GM23248 (cell line): ENCODE data around the gene PLD1. TPM values are rescaled to one million over a fixed set of nuclear protein-coding genes. Genes with fewer than 3 reads are reported as not detected.
"Not testable (repeated sequence)": the region's sequence is repeated elsewhere in the genome, so short reads cannot be mapped to it uniquely, and the experiment has no call there.

Experiments used
- DNase-seq: peaks from one replicate; pipeline ENCODE4 v3.0.0-alpha.2; 2015
- H2AFZ ChIP-seq: fragments of 200-600 bp; sonication (generic); 2 replicates; pipeline ENCODE4 v1.6.1; 2016; ENCODE audit warnings: antibody characterized with exemption
- H3F3A ChIP-seq: fragments of 200-600 bp; sonication (generic); 2 replicates; pipeline ENCODE4 v1.6.1; 2016; ENCODE audit warnings: mild to moderate bottlenecking, antibody characterized with exemption, mixed run types; ENCODE audit not compliant: insufficient read depth
- H3K27ac ChIP-seq: fragments of 200-600 bp; sonication (generic); 2 replicates; pipeline ENCODE4 v1.5.1; 2016; ENCODE audit warnings: mild to moderate bottlenecking
- H3K27me3 ChIP-seq: fragments of 200-600 bp; sonication (generic); replicated peaks from 2 replicates; pipeline ENCODE4 v1.6.1; 2016; ENCODE audit warnings: mild to moderate bottlenecking; ENCODE audit not compliant: insufficient read depth
- H3K36me3 ChIP-seq: fragments of 200-600 bp; sonication (generic); 2 replicates; pipeline ENCODE4 v1.6.1; 2016; ENCODE audit warnings: low read depth, mild to moderate bottlenecking
- H3K4me1 ChIP-seq: fragments of 200-600 bp; sonication (generic); 2 replicates; pipeline ENCODE4 v1.6.1; 2016; ENCODE audit warnings: mild to moderate bottlenecking; ENCODE audit not compliant: insufficient read depth
- H3K4me2 ChIP-seq: fragments of 200-600 bp; sonication (generic); one replicate; pipeline ENCODE4 v1.6.1; 2016; ENCODE audit warnings: mild to moderate bottlenecking; ENCODE audit not compliant: unreplicated experiment
- H3K4me3 ChIP-seq: fragments of 200-600 bp; sonication (generic); 2 replicates; pipeline ENCODE4 v1.5.1; 2016; ENCODE audit warnings: mild to moderate bottlenecking
- H3K79me2 ChIP-seq: fragments of 200-600 bp; sonication (generic); 2 replicates; pipeline ENCODE4 v1.6.1; 2016; ENCODE audit warnings: mild to moderate bottlenecking; ENCODE audit not compliant: insufficient read depth
- H3K9ac ChIP-seq: fragments of 200-600 bp; sonication (generic); 2 replicates; pipeline ENCODE4 v1.6.1; 2016; ENCODE audit warnings: mild to moderate bottlenecking
- H3K9me2 ChIP-seq: fragments of 200-600 bp; sonication (generic); 2 replicates; pipeline ENCODE4 v1.6.1; 2016; ENCODE audit warnings: mixed run types, mild to moderate bottlenecking, moderate library complexity; ENCODE audit not compliant: insufficient read depth
- H3K9me3 ChIP-seq: fragments of 200-600 bp; sonication (generic); one replicate; pipeline ENCODE4 v1.6.1; 2017; ENCODE audit warnings: low read depth
- H4K20me1 ChIP-seq: fragments of 200-600 bp; sonication (generic); 2 replicates; pipeline ENCODE4 v1.6.0; 2016; ENCODE audit not compliant: insufficient read depth
- EZH2 ChIP-seq: fragments of 200-600 bp; sonication (generic); IDR thresholded peaks from 2 replicates; pipeline ENCODE4 v1.6.1; 2018; ENCODE audit warnings: antibody characterized with exemption, mild to moderate bottlenecking; ENCODE audit not compliant: insufficient read depth, poor library complexity, severe bottlenecking
- EZH2phosphoT487 ChIP-seq: fragments of 200-600 bp; sonication (generic); IDR thresholded peaks from 2 replicates; pipeline ENCODE4 v1.6.1; 2018; ENCODE audit warnings: antibody characterized with exemption, moderate library complexity, mild to moderate bottlenecking, low read depth; ENCODE audit not compliant: insufficient read depth
- WGBS, 2 experiments: methylation state at CpG; one replicate each; pipeline ENCODE4 v1.1.6; 2015 to 2017; ENCODE audit warnings: low lambda C conversion rate in 2 of 2, low coverage in 1 of 2; ENCODE audit errors: missing lambda C conversion rate in 2 of 2; 5-methylcytosine and 5-hydroxymethylcytosine counted together
- in situ Hi-C: fragments of 300-500 bp; cut with MboI; formaldehyde crosslinking; loops from 2 replicates; pipeline ENCODE4 v1.15.0; 2020
- polyA plus RNA-seq: library from polyadenylated mRNA; unstranded; fragments of >200 nt; fragmentation: Nextera tagmentation; extraction: Ambion mirVana; gene quantifications from 2 replicates; pipeline ENCODE4 v1.2.1, GENCODE V29; 2016
- total RNA-seq: library from RNA; depleted of rRNA; stranded (reverse); fragments of >200 nt; shearing (Covaris generic); gene quantifications from 2 replicates; pipeline ENCODE4 v1.2.3, GENCODE V29; 2014

The PLD1 gene
- total and polyA plus RNA-seq, 2 experiments from 2014 or later = 3.0 to 4.6 TPM

DNA sequence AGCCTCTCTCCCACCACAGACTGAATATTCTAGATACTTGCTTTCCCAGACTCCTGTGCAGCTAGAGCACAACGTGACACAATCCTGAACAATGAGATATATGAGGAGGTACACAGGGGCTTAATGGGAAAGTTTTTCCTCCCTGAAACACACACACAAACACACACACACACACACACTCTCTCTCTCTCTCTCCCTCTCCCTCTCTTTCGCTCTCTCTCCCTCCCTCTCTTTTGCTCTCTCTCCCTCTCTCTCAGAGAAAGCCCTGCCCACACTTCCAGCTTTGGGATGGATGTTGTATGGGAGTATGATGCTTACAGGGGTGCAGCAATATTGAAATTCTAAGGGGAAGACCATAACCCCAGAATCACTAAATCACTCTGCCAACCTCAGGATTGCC, 110.1 kb downstream of the PLD1 start:
- Histone ChIP-seq H3K27me3 (no peaks in the 10 kb centered on the region), H3K9me2 (no peaks in the 10 kb centered on the region), H3K4me3 (no peak overlapping the region), H3K4me2 (no peak overlapping the region), H3K36me3 (no peaks in the 10 kb centered on the region), H3K4me1 (peaks cover 3% of the 10 kb centered on the region; the same call in 1 of the 2 replicates), H3K79me2 (no peaks in the 10 kb centered on the region), H2AFZ (no peak overlapping the region), H3K9ac (no peak overlapping the region), H3K9me3 (no peaks in the 10 kb centered on the region), H4K20me1 (no peaks in the 10 kb centered on the region), H3K27ac (no peak overlapping the region), H3F3A (no peaks in the 10 kb centered on the region)
- in situ Hi-C loops = no loop called here
- DNase-seq = no peak
- TF ChIP-seq EZH2 (no peak), EZH2phosphoT487 (no peak)
- 60 to 69% methylated on average over 1 to 2 of the region's 2 CpGs for WGBS, 2 experiments

GRCh38 chr3:171699601-171700000, 110.7 kb downstream of the PLD1 start:
- Histone ChIP-seq H3K9me3 (no peaks in the 10 kb centered on the region), H2AFZ (0 out of 2 replicates have a peak overlapping the region, but pooled peaks have one; percentile 6), H3K27ac (no peak overlapping the region), H3K4me1 (peaks cover 7% of the 10 kb centered on the region; the same call in 1 of the 2 replicates), H3K4me3 (no peak overlapping the region), H3F3A (no peaks in the 10 kb centered on the region), H3K4me2 (no peak overlapping the region), H3K9ac (no peak overlapping the region), H4K20me1 (no peaks in the 10 kb centered on the region), H3K36me3 (no peaks in the 10 kb centered on the region), H3K79me2 (no peaks in the 10 kb centered on the region), H3K9me2 (no peaks in the 10 kb centered on the region), H3K27me3 (no peaks in the 10 kb centered on the region)
- 42 to 46% methylated on average over 5 of the region's 5 CpGs for WGBS, 2 experiments
- in situ Hi-C loops = no loop called here
- peak; percentile 9 for DNase-seq
- TF ChIP-seq EZH2 (no peak), EZH2phosphoT487 (no peak)

DNA sequence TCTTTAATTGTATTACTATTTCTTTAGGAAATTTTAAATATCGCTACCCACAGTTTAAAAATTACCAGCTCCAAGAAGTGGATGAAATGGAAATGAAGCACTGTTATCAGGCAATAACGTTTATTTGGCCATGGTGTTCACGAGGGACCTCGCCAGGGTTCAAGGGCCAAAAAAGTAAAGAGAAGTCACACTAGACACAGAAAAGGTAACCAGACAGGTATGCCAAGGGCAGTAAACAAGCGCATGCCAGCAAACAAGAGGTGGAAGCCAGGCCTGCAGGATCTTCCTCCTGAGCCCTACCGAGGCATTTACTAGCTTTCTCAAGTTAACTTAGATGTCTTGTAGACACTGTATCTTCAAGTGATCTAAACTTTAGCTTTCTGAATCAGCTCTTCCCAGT, 113.5 kb downstream of the PLD1 start:
- WGBS, 2 experiments = 96 to 97% methylated on average over 6 of the region's 6 CpGs
- no peaks in the 10 kb centered on the region for H3K9me2 ChIP-seq

DNA sequence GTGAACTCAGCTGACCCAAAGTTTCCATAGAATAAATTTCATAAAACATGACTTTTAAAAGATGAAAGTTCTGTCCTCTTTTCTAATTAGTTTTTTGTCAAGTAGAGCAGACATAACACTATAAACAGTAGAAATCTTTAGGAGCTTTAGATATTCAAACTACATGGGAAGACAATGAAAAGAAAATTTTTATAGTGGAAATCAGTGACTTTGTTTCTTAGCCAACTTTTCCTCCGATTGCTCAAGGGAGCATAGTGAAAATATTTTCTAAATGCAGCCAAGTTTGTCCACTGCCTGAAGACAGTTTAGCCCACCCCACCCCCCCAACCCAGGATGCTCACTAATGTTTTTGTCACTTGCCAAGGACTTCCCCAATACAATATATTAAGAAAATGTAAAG, 114.9 kb downstream of the PLD1 start:
- Histone ChIP-seq H3K9ac (no peak overlapping the region), H2AFZ (no peak overlapping the region), H4K20me1 (no peaks in the 10 kb centered on the region), H3K4me1 (peaks cover 7% of the 10 kb centered on the region; the same call in 1 of the 2 replicates), H3K4me2 (no peak overlapping the region), H3K36me3 (no peaks in the 10 kb centered on the region), H3K27ac (no peak overlapping the region), H3F3A (no peaks in the 10 kb centered on the region), H3K9me3 (no peaks in the 10 kb centered on the region), H3K9me2 (no peaks in the 10 kb centered on the region), H3K4me3 (no peak overlapping the region), H3K79me2 (no peaks in the 10 kb centered on the region), H3K27me3 (no peaks in the 10 kb centered on the region)
- in situ Hi-C loops = no loop called here
- 23 to 29% methylated on average over 1 of the region's 1 CpG for WGBS, 2 experiments
- DNase-seq = peak; percentile 13
- TF ChIP-seq EZH2phosphoT487 (no peak), EZH2 (no peak)

More for the DNA sequence above, 113.5 kb downstream of the PLD1 start:
- no peak overlapping the region for H3K27ac ChIP-seq
- no peaks in the 10 kb centered on the region for H3K27me3 ChIP-seq
- TF ChIP-seq EZH2 (no peak), EZH2phosphoT487 (no peak)
- no peaks in the 10 kb centered on the region for H4K20me1 ChIP-seq
- no peaks in the 10 kb centered on the region for H3K79me2 ChIP-seq
- no peak overlapping the region for H3K9ac ChIP-seq
- H3K4me3 ChIP-seq = no peak overlapping the region
- in situ Hi-C loops = no loop called here
- H3K36me3 ChIP-seq = no peaks in the 10 kb centered on the region
- peaks cover 7% of the 10 kb centered on the region; the same call in 1 of the 2 replicates for H3K4me1 ChIP-seq
- no peak overlapping the region for H3K4me2 ChIP-seq
- no peak for DNase-seq
- H2AFZ ChIP-seq = no peak overlapping the region
- no peaks in the 10 kb centered on the region for H3K9me3 ChIP-seq
- H3F3A ChIP-seq = no peaks in the 10 kb centered on the region

DNA sequence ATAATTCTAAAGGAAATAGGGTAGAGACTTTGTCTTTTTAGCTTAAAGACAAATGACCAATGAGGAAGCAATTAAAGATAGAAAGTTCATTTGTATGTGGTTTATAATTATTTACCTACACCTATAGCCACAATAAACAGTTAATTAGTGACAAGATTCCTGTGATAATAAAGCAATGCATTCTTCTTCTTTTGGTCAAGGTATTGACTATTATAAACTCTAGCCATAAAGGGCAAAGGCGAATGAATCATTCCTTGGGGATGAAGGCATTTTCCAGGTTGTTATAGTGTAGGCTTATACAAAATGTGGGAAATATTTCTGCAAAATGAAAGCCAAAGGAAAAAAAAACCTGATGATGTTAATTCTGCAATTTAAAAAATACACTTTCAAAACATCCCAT, 115.4 kb downstream of the PLD1 start:
- DNase-seq = no peak
- H3K36me3 ChIP-seq = no peaks in the 10 kb centered on the region
- H2AFZ ChIP-seq = no peak overlapping the region
- H3K4me3 ChIP-seq = no peak overlapping the region
- H4K20me1 ChIP-seq = no peaks in the 10 kb centered on the region
- 93 to 100% methylated on average over 1 of the region's 1 CpG for WGBS, 2 experiments
- no peaks in the 10 kb centered on the region for H3K27me3 ChIP-seq
- H3K9ac ChIP-seq = no peak overlapping the region
- TF ChIP-seq EZH2phosphoT487 = no peak
- TF ChIP-seq EZH2 = no peak
- H3K4me1 ChIP-seq = peaks cover 7% of the 10 kb centered on the region; the same call in 1 of the 2 replicates
- H3F3A ChIP-seq = no peaks in the 10 kb centered on the region
- in situ Hi-C loops = no loop called here
- H3K9me3 ChIP-seq = no peaks in the 10 kb centered on the region
- no peak overlapping the region for H3K4me2 ChIP-seq
- H3K27ac ChIP-seq = no peak overlapping the region
- no peaks in the 10 kb centered on the region for H3K9me2 ChIP-seq
- no peaks in the 10 kb centered on the region for H3K79me2 ChIP-seq

- WGBS, 2 experiments = 91% methylated on average over 9 of the region's 9 CpGs
- H3K27me3 ChIP-seq, in situ Hi-C loops, H3K9me2 ChIP-seq, H2AFZ ChIP-seq, H3K9me3 ChIP-seq, H3K36me3 ChIP-seq, H3K27ac ChIP-seq, DNase-seq, H3K9ac ChIP-seq, H3K4me3 ChIP-seq, H4K20me1 ChIP-seq, H3K4me2 ChIP-seq, H3F3A ChIP-seq, H3K79me2 ChIP-seq, H3K4me1 ChIP-seq: not testable (repeated sequence)
Measured at GRCh38 chr3:171692551-171692950, 117.7 kb downstream of the PLD1 start.
